H1 (cell line): ENCODE data around the gene PTPRD. TPM values are rescaled to one million over a fixed set of nuclear protein-coding genes. Genes with fewer than 3 reads are reported as not detected.

ENCODE experiments used
- ASH2L ChIP-seq: fragments of 200-600, 300-600 bp; sonication (generic); IDR thresholded peaks from one replicate; pipeline ENCODE4 v1.7.1; 2017; ENCODE audit warnings: low read length
- CHD2 ChIP-seq: IDR thresholded peaks from 2 replicates; pipeline ENCODE4 v1.6.1; 2012; ENCODE audit warnings: low read length, improper control_type of control experiment
- CREB1 ChIP-seq: IDR thresholded peaks from 2 replicates; pipeline ENCODE4 v1.6.1; 2012; ENCODE audit warnings: inconsistent platforms
- KDM1A ChIP-seq: fragments of 200-600, 300-600 bp; sonication (generic); IDR thresholded peaks from 2 replicates; pipeline ENCODE4 v1.7.1; 2016; ENCODE audit warnings: mild to moderate bottlenecking, low read length, borderline replicate concordance
- RAD21 ChIP-seq, 2 experiments: IDR thresholded peaks in 1 of 2; conservative IDR thresholded peaks in 1 of 2; 2 replicates each; pipeline ENCODE4 v1.6.1; 2011; ENCODE audit warnings: low read depth in 2 of 2, low read length in 2 of 2, improper control_type of control experiment in 1 of 2, inconsistent platforms in 1 of 2, mild to moderate bottlenecking in 1 of 2, moderate library complexity in 1 of 2
- TEAD4 ChIP-seq: IDR thresholded peaks from 2 replicates; pipeline ENCODE4 v1.6.1; 2012; ENCODE audit warnings: low read depth, low read length, inconsistent platforms, mixed read lengths
- YY1 ChIP-seq: IDR thresholded peaks from 2 replicates; pipeline ENCODE4 v1.6.1; 2011; ENCODE audit warnings: low read depth, mild to moderate bottlenecking, low read length
- polyA plus RNA-seq, 7 experiments: library from polyadenylated mRNA; depleted of rRNA in 3 of 7; stranded (reverse) in 5 of 7; unstranded in 2 of 7; fragments of >200 nt in 5 of 7; fragments of 200-250 nt in 2 of 7; gene quantifications; 1 replicate in 5 of 7; 2 replicates in 1 of 7; 4 replicates in 1 of 7; pipeline versions ENCODE4 v1.2.1 to v1.2.3, GENCODE V29; 2011 to 2013; ENCODE audit warnings: missing spikeins in 2 of 7, mixed read lengths in 2 of 7
- total RNA-seq: library from RNA; stranded (reverse); fragmentation: NEBNext Ultra II Directional; extraction: Animal tissue kit (Norgen Biotek cat#: 25700); gene quantifications from 2 replicates; pipeline ENCODE4 v1.2.1, GENCODE V29; 2021
- TF ChIP-seq, protein P1 (sequence below): fragments of 300-600 bp; sonication (generic); IDR thresholded peaks from 2 replicates; pipeline ENCODE4 v1.7.1; 2012; ENCODE audit warnings: low read length, moderate library complexity, mild to moderate bottlenecking, inconsistent platforms; ENCODE audit not compliant: insufficient replicate concordance
- TF ChIP-seq, protein P2 (sequence below), 3 experiments: IDR thresholded peaks; 1 replicate in 2 of 3; 2 replicates in 1 of 3; pipeline versions ENCODE4 v1.5.1 to v1.6.1; 2011; ENCODE audit warnings: low read length in 3 of 3, mild to moderate bottlenecking in 3 of 3, inconsistent platforms in 2 of 3, low read depth in 1 of 3, moderate library complexity in 1 of 3; ENCODE audit not compliant: insufficient read depth in 1 of 3; ENCODE audit errors: control extremely low read depth in 1 of 3

The PTPRD gene
- total and polyA plus RNA-seq, 2 of the 8 experiments (the other 6 are each of a cell fraction or from before 2014, with no cell fraction given), result 17.2 to 77.0 TPM

DNA sequence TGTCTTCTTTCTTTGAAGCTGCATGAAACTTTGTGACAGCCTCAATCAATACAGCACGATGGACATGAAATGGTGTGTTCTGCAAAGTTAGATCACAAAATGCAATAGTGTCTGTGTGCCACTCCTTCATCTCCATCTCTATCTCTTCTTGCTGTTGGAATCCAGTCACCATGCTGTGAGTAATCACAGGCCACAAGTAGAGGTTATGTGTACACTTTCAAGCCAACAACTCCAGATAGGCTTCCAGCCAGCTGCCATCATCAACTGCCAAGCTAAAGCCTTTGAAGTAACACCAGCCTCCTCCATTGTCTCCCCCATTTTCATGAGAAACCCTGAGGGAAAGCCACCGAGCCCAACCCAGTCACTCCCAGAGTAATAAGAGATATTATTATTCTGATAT lies 360.6 kb downstream of the PTPRD start (continued):
- TF ChIP-seq, protein P1, sequence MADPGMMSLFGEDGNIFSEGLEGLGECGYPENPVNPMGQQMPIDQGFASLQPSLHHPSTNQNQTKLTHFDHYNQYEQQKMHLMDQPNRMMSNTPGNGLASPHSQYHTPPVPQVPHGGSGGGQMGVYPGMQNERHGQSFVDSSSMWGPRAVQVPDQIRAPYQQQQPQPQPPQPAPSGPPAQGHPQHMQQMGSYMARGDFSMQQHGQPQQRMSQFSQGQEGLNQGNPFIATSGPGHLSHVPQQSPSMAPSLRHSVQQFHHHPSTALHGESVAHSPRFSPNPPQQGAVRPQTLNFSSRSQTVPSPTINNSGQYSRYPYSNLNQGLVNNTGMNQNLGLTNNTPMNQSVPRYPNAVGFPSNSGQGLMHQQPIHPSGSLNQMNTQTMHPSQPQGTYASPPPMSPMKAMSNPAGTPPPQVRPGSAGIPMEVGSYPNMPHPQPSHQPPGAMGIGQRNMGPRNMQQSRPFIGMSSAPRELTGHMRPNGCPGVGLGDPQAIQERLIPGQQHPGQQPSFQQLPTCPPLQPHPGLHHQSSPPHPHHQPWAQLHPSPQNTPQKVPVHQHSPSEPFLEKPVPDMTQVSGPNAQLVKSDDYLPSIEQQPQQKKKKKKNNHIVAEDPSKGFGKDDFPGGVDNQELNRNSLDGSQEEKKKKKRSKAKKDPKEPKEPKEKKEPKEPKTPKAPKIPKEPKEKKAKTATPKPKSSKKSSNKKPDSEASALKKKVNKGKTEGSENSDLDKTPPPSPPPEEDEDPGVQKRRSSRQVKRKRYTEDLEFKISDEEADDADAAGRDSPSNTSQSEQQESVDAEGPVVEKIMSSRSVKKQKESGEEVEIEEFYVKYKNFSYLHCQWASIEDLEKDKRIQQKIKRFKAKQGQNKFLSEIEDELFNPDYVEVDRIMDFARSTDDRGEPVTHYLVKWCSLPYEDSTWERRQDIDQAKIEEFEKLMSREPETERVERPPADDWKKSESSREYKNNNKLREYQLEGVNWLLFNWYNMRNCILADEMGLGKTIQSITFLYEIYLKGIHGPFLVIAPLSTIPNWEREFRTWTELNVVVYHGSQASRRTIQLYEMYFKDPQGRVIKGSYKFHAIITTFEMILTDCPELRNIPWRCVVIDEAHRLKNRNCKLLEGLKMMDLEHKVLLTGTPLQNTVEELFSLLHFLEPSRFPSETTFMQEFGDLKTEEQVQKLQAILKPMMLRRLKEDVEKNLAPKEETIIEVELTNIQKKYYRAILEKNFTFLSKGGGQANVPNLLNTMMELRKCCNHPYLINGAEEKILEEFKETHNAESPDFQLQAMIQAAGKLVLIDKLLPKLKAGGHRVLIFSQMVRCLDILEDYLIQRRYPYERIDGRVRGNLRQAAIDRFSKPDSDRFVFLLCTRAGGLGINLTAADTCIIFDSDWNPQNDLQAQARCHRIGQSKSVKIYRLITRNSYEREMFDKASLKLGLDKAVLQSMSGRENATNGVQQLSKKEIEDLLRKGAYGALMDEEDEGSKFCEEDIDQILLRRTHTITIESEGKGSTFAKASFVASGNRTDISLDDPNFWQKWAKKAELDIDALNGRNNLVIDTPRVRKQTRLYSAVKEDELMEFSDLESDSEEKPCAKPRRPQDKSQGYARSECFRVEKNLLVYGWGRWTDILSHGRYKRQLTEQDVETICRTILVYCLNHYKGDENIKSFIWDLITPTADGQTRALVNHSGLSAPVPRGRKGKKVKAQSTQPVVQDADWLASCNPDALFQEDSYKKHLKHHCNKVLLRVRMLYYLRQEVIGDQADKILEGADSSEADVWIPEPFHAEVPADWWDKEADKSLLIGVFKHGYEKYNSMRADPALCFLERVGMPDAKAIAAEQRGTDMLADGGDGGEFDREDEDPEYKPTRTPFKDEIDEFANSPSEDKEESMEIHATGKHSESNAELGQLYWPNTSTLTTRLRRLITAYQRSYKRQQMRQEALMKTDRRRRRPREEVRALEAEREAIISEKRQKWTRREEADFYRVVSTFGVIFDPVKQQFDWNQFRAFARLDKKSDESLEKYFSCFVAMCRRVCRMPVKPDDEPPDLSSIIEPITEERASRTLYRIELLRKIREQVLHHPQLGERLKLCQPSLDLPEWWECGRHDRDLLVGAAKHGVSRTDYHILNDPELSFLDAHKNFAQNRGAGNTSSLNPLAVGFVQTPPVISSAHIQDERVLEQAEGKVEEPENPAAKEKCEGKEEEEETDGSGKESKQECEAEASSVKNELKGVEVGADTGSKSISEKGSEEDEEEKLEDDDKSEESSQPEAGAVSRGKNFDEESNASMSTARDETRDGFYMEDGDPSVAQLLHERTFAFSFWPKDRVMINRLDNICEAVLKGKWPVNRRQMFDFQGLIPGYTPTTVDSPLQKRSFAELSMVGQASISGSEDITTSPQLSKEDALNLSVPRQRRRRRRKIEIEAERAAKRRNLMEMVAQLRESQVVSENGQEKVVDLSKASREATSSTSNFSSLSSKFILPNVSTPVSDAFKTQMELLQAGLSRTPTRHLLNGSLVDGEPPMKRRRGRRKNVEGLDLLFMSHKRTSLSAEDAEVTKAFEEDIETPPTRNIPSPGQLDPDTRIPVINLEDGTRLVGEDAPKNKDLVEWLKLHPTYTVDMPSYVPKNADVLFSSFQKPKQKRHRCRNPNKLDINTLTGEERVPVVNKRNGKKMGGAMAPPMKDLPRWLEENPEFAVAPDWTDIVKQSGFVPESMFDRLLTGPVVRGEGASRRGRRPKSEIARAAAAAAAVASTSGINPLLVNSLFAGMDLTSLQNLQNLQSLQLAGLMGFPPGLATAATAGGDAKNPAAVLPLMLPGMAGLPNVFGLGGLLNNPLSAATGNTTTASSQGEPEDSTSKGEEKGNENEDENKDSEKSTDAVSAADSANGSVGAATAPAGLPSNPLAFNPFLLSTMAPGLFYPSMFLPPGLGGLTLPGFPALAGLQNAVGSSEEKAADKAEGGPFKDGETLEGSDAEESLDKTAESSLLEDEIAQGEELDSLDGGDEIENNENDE, result no peak
- TF ChIP-seq CREB1 (no peak), CHD2 (no peak), ASH2L (no peak), TEAD4 (no peak), YY1 (no peak), RAD21 (IDR thresholded peaks at IDR 0.05 in 1 of 2, conservative IDR thresholded peaks at IDR 0.05 in 1 of 2; ENCODE audit: low read depth in 2 of 2, low read length in 2 of 2) (no peak), KDM1A (no peak)
- TF ChIP-seq, protein P2, sequence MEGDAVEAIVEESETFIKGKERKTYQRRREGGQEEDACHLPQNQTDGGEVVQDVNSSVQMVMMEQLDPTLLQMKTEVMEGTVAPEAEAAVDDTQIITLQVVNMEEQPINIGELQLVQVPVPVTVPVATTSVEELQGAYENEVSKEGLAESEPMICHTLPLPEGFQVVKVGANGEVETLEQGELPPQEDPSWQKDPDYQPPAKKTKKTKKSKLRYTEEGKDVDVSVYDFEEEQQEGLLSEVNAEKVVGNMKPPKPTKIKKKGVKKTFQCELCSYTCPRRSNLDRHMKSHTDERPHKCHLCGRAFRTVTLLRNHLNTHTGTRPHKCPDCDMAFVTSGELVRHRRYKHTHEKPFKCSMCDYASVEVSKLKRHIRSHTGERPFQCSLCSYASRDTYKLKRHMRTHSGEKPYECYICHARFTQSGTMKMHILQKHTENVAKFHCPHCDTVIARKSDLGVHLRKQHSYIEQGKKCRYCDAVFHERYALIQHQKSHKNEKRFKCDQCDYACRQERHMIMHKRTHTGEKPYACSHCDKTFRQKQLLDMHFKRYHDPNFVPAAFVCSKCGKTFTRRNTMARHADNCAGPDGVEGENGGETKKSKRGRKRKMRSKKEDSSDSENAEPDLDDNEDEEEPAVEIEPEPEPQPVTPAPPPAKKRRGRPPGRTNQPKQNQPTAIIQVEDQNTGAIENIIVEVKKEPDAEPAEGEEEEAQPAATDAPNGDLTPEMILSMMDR (IDR thresholded peaks at IDR 0.05; ENCODE audit: control extremely low read depth in 1 of 3, insufficient read depth in 1 of 3, low read depth in 1 of 3, low read length in 3 of 3), result no peak
- TF ChIP-seq, all 59 proteins: peak for 0
